ENCODE measurements around the gene AK8.

- TF ChIP-seq CTCF (IDR thresholded peaks at IDR 0.05) = no peak
- no peak for TF ChIP-seq POLR2A (IDR thresholded peaks at IDR 0.05)
- TF ChIP-seq EP300 (IDR thresholded peaks at IDR 0.05) = no peak
These were observed 19.3 kb downstream of the AK8 start for GRCh38 chr9:132858751-132859150.

All from ovary (tissue), 3 donors.